Measurements from ENCODE around the gene MORN1.

Gene MORN1

DNA sequence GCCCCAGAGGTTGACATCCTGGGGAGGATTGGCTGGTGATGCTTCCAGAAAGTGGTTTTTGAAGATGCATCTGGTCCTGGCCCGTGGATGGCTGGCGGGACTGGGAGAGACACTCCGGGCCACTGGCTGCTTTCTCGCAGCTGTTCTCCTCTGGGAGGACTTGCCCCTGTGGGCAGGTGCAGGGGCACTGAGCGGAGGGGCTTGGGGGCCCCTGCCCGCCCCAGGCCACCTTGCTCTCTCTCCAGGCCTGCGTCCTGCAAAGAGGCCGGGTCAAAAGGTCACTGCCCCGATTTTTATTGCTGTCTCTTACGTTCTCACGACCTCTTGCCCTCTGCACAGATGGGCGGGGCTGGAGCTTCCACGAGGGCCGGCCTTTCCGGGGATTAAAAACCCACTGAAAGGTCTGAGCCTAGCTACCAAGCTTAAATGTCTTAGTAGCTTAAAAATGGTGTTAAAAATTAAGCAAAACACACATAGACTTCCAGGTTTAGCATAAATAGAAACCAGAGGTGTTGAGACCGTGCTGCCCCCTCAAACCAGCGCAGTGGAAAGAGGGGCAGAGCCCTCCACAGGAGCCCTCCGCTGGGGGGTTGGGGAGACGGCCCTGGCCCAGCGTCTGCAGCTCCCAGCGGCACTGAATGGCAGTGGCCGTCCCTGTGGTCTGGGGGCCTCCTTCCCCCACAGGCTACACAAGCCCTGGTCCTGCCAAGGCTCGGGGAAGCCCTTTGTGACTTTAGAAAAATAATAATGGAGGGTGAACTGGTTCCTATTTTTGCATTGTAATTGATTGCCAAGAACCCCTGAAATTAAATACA lies 119.3 kb downstream of the MORN1 start:
- Mint-ChIP-seq H3K4me1 (peaks cover 27% of the 10 kb centered on the region), H3K27ac (no peak overlapping the region), H3K4me3 (no peak overlapping the region), H3K9me3 (no peaks in the 10 kb centered on the region), H3K27me3 (no peaks in the 10 kb centered on the region), H3K36me3 (peaks cover 13% of the 10 kb centered on the region)
- CTCF ChIA-PET = no interaction called here
- DNase-seq = no peak

Data from activated naive CD4-positive, alpha-beta T cell treated with anti-CD3 and anti-CD28 coated beads, Interleukin-2, amount 10 ng/mL, durations not matched to agents 7 days and 5 days (primary cell).